GM19455 (cell line): Measurements from ENCODE around the gene DUSP6.

Source experiments
- ATAC-seq: cut with Tn5 transposase; IDR thresholded peaks from one replicate; pipeline ENCODE4 v1.9.1; 2021; ENCODE audit not compliant: unreplicated experiment

The DUSP6 gene

DNA sequence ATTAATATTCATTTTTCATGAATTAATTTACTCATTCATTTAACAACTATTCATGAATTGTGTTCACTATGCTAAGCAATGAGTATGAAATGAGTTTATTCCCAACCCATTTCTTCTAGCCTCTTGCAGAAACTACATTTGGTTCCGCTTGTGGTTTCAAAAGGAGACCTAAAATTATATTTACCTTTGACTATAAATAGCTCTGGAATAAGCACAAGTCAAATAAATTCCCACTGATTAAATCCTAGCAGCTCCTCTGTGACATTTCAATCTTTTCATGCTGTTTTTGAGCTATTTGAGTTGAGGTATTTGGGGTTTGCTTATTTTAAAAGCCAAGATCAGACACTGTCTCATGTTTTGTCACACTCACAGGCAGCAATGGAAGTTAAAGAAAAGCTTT, 46.9 kb downstream of the DUSP6 start:
- no peak for ATAC-seq

DNA sequence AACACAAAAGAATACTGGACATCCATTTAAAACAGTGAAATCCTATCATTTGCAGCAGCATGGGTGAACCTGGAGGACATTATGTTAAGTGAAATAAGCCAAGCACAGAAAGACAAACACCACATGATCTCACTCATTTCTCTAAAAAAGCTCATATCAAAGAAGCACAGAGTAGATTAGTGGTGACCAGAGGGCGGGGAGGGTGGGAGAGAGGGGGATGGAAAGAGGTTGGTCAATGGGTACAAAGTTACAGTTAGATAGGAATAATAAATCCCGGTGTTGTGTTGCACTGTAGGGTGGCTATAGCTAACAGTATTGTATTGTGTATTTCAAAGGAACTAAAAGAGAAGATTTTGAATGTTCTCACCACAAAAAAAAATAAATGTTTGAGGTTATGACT, 52.4 kb downstream of the DUSP6 start:
- ATAC-seq: no peak

DNA sequence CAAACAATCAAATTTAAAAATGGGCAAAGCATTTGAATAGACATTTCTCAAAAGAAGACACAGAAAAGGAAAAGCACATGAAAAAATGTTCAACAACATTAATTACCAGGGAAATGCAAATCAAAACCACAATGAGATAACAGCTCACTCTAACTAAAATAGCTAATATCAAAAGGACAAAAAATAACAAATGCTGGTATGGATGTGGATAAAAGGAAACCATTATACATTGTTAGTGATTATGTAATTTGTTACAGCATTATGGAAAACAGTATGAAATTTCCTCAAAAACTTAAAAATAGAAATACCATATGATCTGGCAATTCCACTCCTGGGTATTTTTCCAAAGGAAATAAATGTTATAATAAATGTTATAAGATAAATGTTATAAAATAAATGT, 52.9 kb downstream of the DUSP6 start:
- no peak for ATAC-seq
